Measurements from ENCODE around the gene SDK1. TPM values are rescaled to one million over a fixed set of nuclear protein-coding genes. Genes with fewer than 3 reads are reported as not detected.

Gene SDK1
- total RNA-seq, 2 experiments from 2014 or later, result 0.19 to 0.36 TPM

DNA sequence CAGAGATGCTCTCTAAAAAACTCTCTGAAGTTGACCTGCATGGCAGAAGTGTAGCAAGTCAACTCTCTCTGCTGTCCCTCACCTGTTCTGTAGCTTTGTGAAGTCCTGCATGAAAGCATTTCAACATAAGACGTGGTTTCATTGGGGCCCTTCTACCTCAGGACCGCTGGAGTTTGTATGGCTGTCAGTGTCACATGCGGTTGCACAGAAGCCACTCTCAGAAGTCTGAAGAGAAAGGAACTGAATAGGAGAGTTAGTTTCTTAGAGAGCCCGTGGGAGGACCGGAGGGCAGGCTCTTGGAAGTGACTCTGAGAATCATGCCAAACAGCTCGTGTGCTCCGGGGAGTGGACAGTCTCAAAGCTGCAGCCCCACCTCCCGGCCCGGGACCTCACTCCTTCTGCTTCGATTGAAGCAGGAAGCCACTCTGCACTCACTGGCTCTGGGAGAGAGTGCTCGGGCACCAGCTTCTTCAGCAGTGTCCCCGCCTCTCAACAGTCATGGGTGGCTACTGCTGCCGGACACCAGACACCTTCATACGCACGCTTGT lies 486.7 kb downstream of the SDK1 start:
- DNase-seq (ENCODE audit: low spot score), result no peak
- no peak overlapping the region for H2AFZ ChIP-seq (ENCODE audit: low read length)
- H3K79me2 ChIP-seq (ENCODE audit: insufficient read depth, low read depth, low read length), result no peaks in the 10 kb centered on the region
- H4K20me1 ChIP-seq (ENCODE audit: insufficient read depth, low read length), result no peaks in the 10 kb centered on the region
- no peak overlapping the region for H3K4me2 ChIP-seq (ENCODE audit: low read length)
- TF ChIP-seq, protein P1, sequence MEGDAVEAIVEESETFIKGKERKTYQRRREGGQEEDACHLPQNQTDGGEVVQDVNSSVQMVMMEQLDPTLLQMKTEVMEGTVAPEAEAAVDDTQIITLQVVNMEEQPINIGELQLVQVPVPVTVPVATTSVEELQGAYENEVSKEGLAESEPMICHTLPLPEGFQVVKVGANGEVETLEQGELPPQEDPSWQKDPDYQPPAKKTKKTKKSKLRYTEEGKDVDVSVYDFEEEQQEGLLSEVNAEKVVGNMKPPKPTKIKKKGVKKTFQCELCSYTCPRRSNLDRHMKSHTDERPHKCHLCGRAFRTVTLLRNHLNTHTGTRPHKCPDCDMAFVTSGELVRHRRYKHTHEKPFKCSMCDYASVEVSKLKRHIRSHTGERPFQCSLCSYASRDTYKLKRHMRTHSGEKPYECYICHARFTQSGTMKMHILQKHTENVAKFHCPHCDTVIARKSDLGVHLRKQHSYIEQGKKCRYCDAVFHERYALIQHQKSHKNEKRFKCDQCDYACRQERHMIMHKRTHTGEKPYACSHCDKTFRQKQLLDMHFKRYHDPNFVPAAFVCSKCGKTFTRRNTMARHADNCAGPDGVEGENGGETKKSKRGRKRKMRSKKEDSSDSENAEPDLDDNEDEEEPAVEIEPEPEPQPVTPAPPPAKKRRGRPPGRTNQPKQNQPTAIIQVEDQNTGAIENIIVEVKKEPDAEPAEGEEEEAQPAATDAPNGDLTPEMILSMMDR (conservative IDR thresholded peaks at IDR 0.05; ENCODE audit: low read length), result no peak
- TF ChIP-seq EZH2phosphoT487 (IDR thresholded peaks at IDR 0.05; ENCODE audit: borderline replicate concordance, low read depth, low read length), result no peak
- H3K4me3 ChIP-seq (ENCODE audit: low read depth, low read length, poor library complexity, severe bottlenecking), result no peak overlapping the region
- no peaks in the 10 kb centered on the region for H3K36me3 ChIP-seq (ENCODE audit: insufficient read depth, low read length)
- BruUV-seq (replicated peaks), result no TSS peak
- H3K4me1 ChIP-seq (ENCODE audit: insufficient read depth, low read length, poor library complexity, severe bottlenecking), result no peaks in the 10 kb centered on the region
- H3K9me2 ChIP-seq (ENCODE audit: insufficient read depth, low read length), result no peaks in the 10 kb centered on the region
- ChIA-PET CTCF (ENCODE audit: unreplicated experiment) (no interaction called here), POLR2A (no interaction called here)
- 0 out of 2 replicates have a peak, but pooled peaks cover 5% of the 10 kb centered on the region for H3K9me3 ChIP-seq (ENCODE audit: low read length)
- intact Hi-C loops (cut with micrococcal nuclease; ENCODE audit: unreplicated experiment), result no loop called here
- H3K27ac ChIP-seq (ENCODE audit: low read depth, low read length, poor library complexity, severe bottlenecking), result no peak overlapping the region

DNA sequence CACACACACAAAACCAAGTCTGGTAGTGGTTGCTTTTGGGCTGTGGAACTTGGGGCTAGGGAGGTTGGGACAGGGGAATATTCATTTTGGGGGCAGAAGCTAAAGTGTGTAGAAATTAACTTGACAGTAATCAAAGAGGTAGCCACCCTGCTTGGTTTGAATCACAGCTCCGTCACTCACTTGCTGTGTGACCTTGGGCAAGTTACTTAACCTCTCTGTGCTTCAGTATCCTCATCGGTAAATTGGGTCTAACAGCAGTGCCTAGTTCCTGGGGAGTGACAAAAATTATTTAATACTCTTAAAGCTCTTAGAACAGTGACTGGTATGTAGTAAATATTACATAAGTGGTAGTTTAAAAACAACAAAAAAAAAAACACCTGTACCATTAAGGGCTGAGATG lies 489.8 kb downstream of the SDK1 start:
- BruUV-seq (replicated peaks), result no TSS peak
- H3K9me2 ChIP-seq (ENCODE audit: insufficient read depth, low read length), result no peaks in the 10 kb centered on the region
- no peaks in the 10 kb centered on the region for H3K9me3 ChIP-seq (ENCODE audit: low read length)

DNA sequence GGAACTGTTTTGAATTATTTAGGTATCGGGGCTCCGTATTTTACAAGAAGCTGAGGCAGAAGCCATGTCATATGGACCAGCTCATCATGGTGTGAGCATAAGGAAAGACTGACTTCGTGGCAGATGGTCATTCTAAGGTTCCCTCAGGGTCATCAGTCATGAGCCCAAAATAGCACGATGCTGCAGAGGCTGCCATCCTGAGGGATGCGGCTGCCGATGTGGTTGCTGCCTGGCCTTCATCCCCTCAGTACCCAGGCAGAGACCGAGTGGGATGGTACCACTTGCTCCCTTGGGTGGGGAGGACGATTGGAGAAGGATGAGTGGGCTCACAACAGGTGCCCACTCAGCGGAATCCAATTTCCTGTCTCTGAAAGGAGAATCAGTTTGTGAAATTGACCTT lies 490.3 kb downstream of the SDK1 start:
- TF ChIP-seq, protein P1 (conservative IDR thresholded peaks at IDR 0.05; ENCODE audit: low read length), result no peak
- Histone ChIP-seq H3K4me1 (ENCODE audit: insufficient read depth, low read length, poor library complexity, severe bottlenecking) (no peaks in the 10 kb centered on the region), H3K4me2 (ENCODE audit: low read length) (no peak overlapping the region), H3K4me3 (ENCODE audit: low read depth, low read length, poor library complexity, severe bottlenecking) (no peak overlapping the region), H3K9me3 (ENCODE audit: low read length) (no peaks in the 10 kb centered on the region), H2AFZ (ENCODE audit: low read length) (no peak overlapping the region), H3K27ac (ENCODE audit: low read depth, low read length, poor library complexity, severe bottlenecking) (no peak overlapping the region), H3K36me3 (ENCODE audit: insufficient read depth, low read length) (no peaks in the 10 kb centered on the region), H3K9me2 (ENCODE audit: insufficient read depth, low read length) (no peaks in the 10 kb centered on the region), H4K20me1 (ENCODE audit: insufficient read depth, low read length) (no peaks in the 10 kb centered on the region), H3K79me2 (ENCODE audit: insufficient read depth, low read depth, low read length) (no peaks in the 10 kb centered on the region)
- intact Hi-C loops (cut with micrococcal nuclease; ENCODE audit: unreplicated experiment), result no loop called here
- POLR2A ChIA-PET, result no interaction called here
- CTCF ChIA-PET (ENCODE audit: unreplicated experiment), result no interaction called here
- no peak for DNase-seq (ENCODE audit: low spot score)
- BruUV-seq (replicated peaks), result no TSS peak

More for the DNA sequence above, 489.8 kb downstream of the SDK1 start:
- ChIA-PET CTCF (ENCODE audit: unreplicated experiment) (no interaction called here), POLR2A (no interaction called here)
- H2AFZ ChIP-seq (ENCODE audit: low read length), result no peak overlapping the region
- DNase-seq (ENCODE audit: low spot score), result no peak
- no peak overlapping the region for H3K27ac ChIP-seq (ENCODE audit: low read depth, low read length, poor library complexity, severe bottlenecking)
- no peak overlapping the region for H3K4me3 ChIP-seq (ENCODE audit: low read depth, low read length, poor library complexity, severe bottlenecking)
- H3K36me3 ChIP-seq (ENCODE audit: insufficient read depth, low read length), result no peaks in the 10 kb centered on the region
- H3K79me2 ChIP-seq (ENCODE audit: insufficient read depth, low read depth, low read length), result no peaks in the 10 kb centered on the region
- TF ChIP-seq, protein P1 (conservative IDR thresholded peaks at IDR 0.05; ENCODE audit: low read length), result no peak
- no peak for TF ChIP-seq EZH2phosphoT487 (IDR thresholded peaks at IDR 0.05; ENCODE audit: borderline replicate concordance, low read depth, low read length)
- no peaks in the 10 kb centered on the region for H4K20me1 ChIP-seq (ENCODE audit: insufficient read depth, low read length)
- intact Hi-C loops (cut with micrococcal nuclease; ENCODE audit: unreplicated experiment), result no loop called here
- H3K4me2 ChIP-seq (ENCODE audit: low read length), result no peak overlapping the region
- H3K4me1 ChIP-seq (ENCODE audit: insufficient read depth, low read length, poor library complexity, severe bottlenecking), result no peaks in the 10 kb centered on the region

All from OCI-LY7 (cell line).